ENCODE data around the gene SDK2. TPM values are rescaled to one million over a fixed set of nuclear protein-coding genes. Genes with fewer than 3 reads are reported as not detected.

Gene SDK2
- total and polyA plus RNA-seq, 9 of the 15 experiments (the other 6 are each of a cell fraction or from before 2014, with no cell fraction given), result 0.04 TPM; not detected in 8

- no peak for ATAC-seq
- no peak for FAIRE-seq
- intact Hi-C loops (cut with micrococcal nuclease), result no loop called here
- no peak overlapping the region for H3K27ac ChIP-seq (ENCODE audit: extremely low read depth, low read depth, low read length)
- H3K9me1 ChIP-seq (ENCODE audit: control insufficient read depth, insufficient read depth, low read length), result no peaks in the 10 kb centered on the region
- H3K4me2 ChIP-seq (ENCODE audit: insufficient read depth, low read length), result no peak overlapping the region
- no peak for DNase-seq (ENCODE audit: extremely low read depth in 1 of 4, low spot score in 3 of 4)
- H3K9me3 ChIP-seq (replicated peaks; ENCODE audit: control insufficient read depth, insufficient read depth, low read depth, low read length), result no peaks in the 10 kb centered on the region
- H3K27me3 ChIP-seq (ENCODE audit: control insufficient read depth in 2 of 2, insufficient read depth in 2 of 2, low read length in 2 of 2), result peaks cover 6 to 36% of the 10 kb centered on the region in 2 experiments; a peak in 4 of 5 replicates
- H2AFZ ChIP-seq (ENCODE audit: low read depth, low read length), result no peak overlapping the region
- no peak overlapping the region for H3K9ac ChIP-seq (ENCODE audit: insufficient read depth in 1 of 2, low read depth in 2 of 2, low read length in 2 of 2)
- H3K79me2 ChIP-seq (ENCODE audit: control insufficient read depth, insufficient read depth, low read length), result no peaks in the 10 kb centered on the region
- POLR2A ChIA-PET, result interaction anchor here (0.8 to 1.9 kb wide), 3 partner anchors 10 to 233 kb away, joined by 3 to 9 read pairs (median 6); no protein-coding TSS in a partner anchor
- 0% methylated on average over 19 of the region's 21 CpGs for WGBS (ENCODE audit: insufficient coverage, low coverage, missing lambda C conversion rate)
- CTCF ChIA-PET (ENCODE audit: low intra/inter-chr PET ratio), result no interaction called here
- no peak overlapping the region for H3K4me3 ChIP-seq
- no peaks in the 10 kb centered on the region for H3K36me3 ChIP-seq (ENCODE audit: control insufficient read depth, insufficient read depth, low read length)
- H3K4me1 ChIP-seq (replicated peaks in 1 of 2; ENCODE audit: control insufficient read depth in 2 of 2, insufficient read depth in 2 of 2, low read length in 2 of 2), result no peaks in the 10 kb centered on the region; a peak in 1 of 5 replicates
- BruUV-seq (replicated peaks), result no TSS peak
- H4K20me1 ChIP-seq (replicated peaks; ENCODE audit: control insufficient read depth, insufficient read depth, low read length), result 0 out of 2 replicates have a peak, but pooled peaks cover 3% of the 10 kb centered on the region
- in situ Hi-C loops (cut with MboI), result no loop called here
- TF ChIP-seq ZNF24 (IDR thresholded peaks at IDR 0.05) (no peak), THRB (CRISPR knock-in tag; conservative IDR thresholded peaks at IDR 0.05) (no peak), MYBL2 (IDR thresholded peaks at IDR 0.05; ENCODE audit: low read depth) (no peak), MYBL2 (CRISPR knock-in tag; IDR thresholded peaks at IDR 0.05; ENCODE audit: borderline replicate concordance) (no peak), MEF2D (tag; conservative IDR thresholded peaks at IDR 0.05; ENCODE audit: low read depth) (no peak), ZNF347 (CRISPR knock-in tag; IDR thresholded peaks at IDR 0.05; ENCODE audit: low read depth) (no peak), ELK1 (CRISPR knock-in tag; IDR thresholded peaks at IDR 0.05) (no peak), ZFPM2 (CRISPR knock-in tag; IDR thresholded peaks at IDR 0.05) (no peak), EP400 (IDR thresholded peaks at IDR 0.05) (no peak), ZSCAN32 (CRISPR knock-in tag; IDR thresholded peaks at IDR 0.05) (no peak), CBX3 (IDR thresholded peaks at IDR 0.05; ENCODE audit: borderline replicate concordance in 1 of 2, low read length in 2 of 2) (no peak), SRSF1 (IDR thresholded peaks at IDR 0.05; ENCODE audit: low read depth, low read length) (no peak), PBX2 (CRISPR knock-in tag; IDR thresholded peaks at IDR 0.05; ENCODE audit: low read depth) (no peak), PBX2 (tag; conservative IDR thresholded peaks at IDR 0.05; ENCODE audit: low read depth) (no peak)
These were observed 189.1 kb downstream of the SDK2 start for GRCh38 chr17:73455050-73455687.

All from K562 (cell line).